CD14-positive monocyte (primary cell): ENCODE results near the gene SMIM35. TPM values are rescaled to one million over a fixed set of nuclear protein-coding genes. Genes with fewer than 3 reads are reported as not detected.

Source experiments
- DNase-seq, 3 donors: peaks; one replicate each; pipeline ENCODE4 v3.0.0-alpha.2; 2011 to 2022
- H2AFZ ChIP-seq: 2 replicates; pipeline ENCODE4 v1.6.0; 2012; ENCODE audit warnings: mild to moderate bottlenecking, low read depth, low read length, inconsistent platforms; ENCODE audit not compliant: insufficient read depth, poor library complexity, severe bottlenecking
- H3K27ac ChIP-seq, 2 donors: 1 replicate in 1 of 2; 2 replicates in 1 of 2; pipeline ENCODE4 v1.5.1; 2012 to 2013; ENCODE audit warnings: low read length in 2 of 2, control low read depth in 1 of 2, inconsistent platforms in 1 of 2, low read depth in 1 of 2, mild to moderate bottlenecking in 1 of 2
- H3K27me3 ChIP-seq, 2 donors: one replicate each; pipeline versions ENCODE4 v1.6.0 to v1.6.1; 2011 to 2013; ENCODE audit warnings: low read length in 2 of 2; ENCODE audit not compliant: control insufficient read depth in 2 of 2, insufficient read depth in 2 of 2
- H3K36me3 ChIP-seq, 2 donors: replicated peaks in 1 of 2; 1 replicate in 1 of 2; 2 replicates in 1 of 2; pipeline versions ENCODE4 v1.5.1 to v1.6.1; 2012 to 2013; ENCODE audit warnings: low read length in 2 of 2, control low read depth in 1 of 2, inconsistent platforms in 1 of 2, mild to moderate bottlenecking in 1 of 2; ENCODE audit not compliant: insufficient read depth in 2 of 2, control insufficient read depth in 1 of 2
- H3K4me1 ChIP-seq, 2 donors: 1 replicate in 1 of 2; 2 replicates in 1 of 2; pipeline versions ENCODE4 v1.5.1 to v1.6.1; 2012 to 2013; ENCODE audit warnings: low read length in 2 of 2, control low read depth in 1 of 2, inconsistent platforms in 1 of 2, mild to moderate bottlenecking in 1 of 2, moderate library complexity in 1 of 2; ENCODE audit not compliant: insufficient read depth in 2 of 2, control insufficient read depth in 1 of 2
- H3K4me2 ChIP-seq: replicated peaks from 2 replicates; pipeline ENCODE3; 2012; ENCODE audit warnings: low read length, moderate library complexity, mild to moderate bottlenecking; ENCODE audit not compliant: poor library complexity, severe bottlenecking; ENCODE audit errors: extremely low read depth
- H3K4me3 ChIP-seq, 3 experiments: fragments of 200-600 bp in 1 of 3; sonication (generic) in 1 of 3; replicated peaks in 1 of 3; 1 replicate in 2 of 3; 2 replicates in 1 of 3; pipeline ENCODE4 v1.5.1; 2011 to 2013; ENCODE audit warnings: low read length in 3 of 3, mild to moderate bottlenecking in 3 of 3, control low read depth in 2 of 3, low read depth in 2 of 3, inconsistent platforms in 1 of 3, moderate library complexity in 1 of 3
- H3K79me2 ChIP-seq: 2 replicates; pipeline ENCODE4 v1.6.0; 2012; ENCODE audit warnings: mild to moderate bottlenecking, control low read depth, inconsistent platforms, low read length, moderate library complexity; ENCODE audit not compliant: insufficient read depth
- H3K9ac ChIP-seq: 2 replicates; pipeline ENCODE4 v1.6.0; 2017; ENCODE audit warnings: low read length, mild to moderate bottlenecking; ENCODE audit not compliant: insufficient read depth, poor library complexity, severe bottlenecking
- H3K9me3 ChIP-seq, 2 donors: replicated peaks in 1 of 2; 1 replicate in 1 of 2; 2 replicates in 1 of 2; pipeline versions ENCODE4 v1.5.1 to v1.6.1; 2012 to 2013; ENCODE audit warnings: low read length in 2 of 2, control low read depth in 1 of 2; ENCODE audit not compliant: control insufficient read depth in 1 of 2, insufficient read depth in 1 of 2
- H4K20me1 ChIP-seq: 2 replicates; pipeline ENCODE4 v1.6.0; 2012; ENCODE audit warnings: mild to moderate bottlenecking, low read length, control low read depth, moderate library complexity; ENCODE audit not compliant: insufficient read depth
- H3K27ac Mint-ChIP-seq, 7 donors: one replicate each; pipeline ENCODE4 v1.8.0; 2020; ENCODE audit warnings: mild to moderate bottlenecking in 7 of 7, mixed read lengths in 7 of 7, moderate library complexity in 6 of 7, inconsistent platforms in 2 of 7
- H3K27me3 Mint-ChIP-seq, 3 donors: one replicate each; pipeline ENCODE4 v1.8.0; 2021 to 2022; ENCODE audit warnings: low read depth in 3 of 3, mild to moderate bottlenecking in 3 of 3, mixed read lengths in 3 of 3, moderate library complexity in 3 of 3, inconsistent platforms in 1 of 3
- H3K36me3 Mint-ChIP-seq, 2 donors: one replicate each; pipeline ENCODE4 v1.8.0; 2020; ENCODE audit warnings: mixed read lengths in 2 of 2, inconsistent platforms in 1 of 2, mild to moderate bottlenecking in 1 of 2
- H3K4me1 Mint-ChIP-seq: one replicate; pipeline ENCODE4 v1.8.0; 2020; ENCODE audit warnings: mild to moderate bottlenecking, mixed read lengths
- H3K4me3 Mint-ChIP-seq, 2 donors: one replicate each; pipeline ENCODE4 v1.8.0; 2020; ENCODE audit warnings: mild to moderate bottlenecking in 2 of 2, mixed read lengths in 2 of 2, moderate library complexity in 1 of 2
- H3K9me3 Mint-ChIP-seq, 7 donors: one replicate each; pipeline ENCODE4 v1.8.0; 2020 to 2022; ENCODE audit warnings: mixed read lengths in 7 of 7, mild to moderate bottlenecking in 6 of 7, moderate library complexity in 6 of 7, inconsistent platforms in 2 of 7
- WGBS: methylation state at CpG from one replicate; pipeline ENCODE4 v1.1.5; 2013; ENCODE audit warnings: missing lambda C conversion rate; ENCODE audit not compliant: insufficient coverage; 5-methylcytosine and 5-hydroxymethylcytosine counted together
- intact Hi-C, 2 donors: fragments of 100-400 bp; cut with micrococcal nuclease; formaldehyde crosslinking; loops; one replicate each; pipeline versions ENCODE4 v1.15.0 to v1.15.1; 2023
- polyA plus RNA-seq, 3 donors: library from polyadenylated mRNA; depleted of rRNA in 1 of 3; unstranded in 2 of 3; stranded (reverse) in 1 of 3; fragments of 300-500 nt in 2 of 3; fragments of >200 nt in 1 of 3; fragmentation: Illumina TruSeq in 2 of 3; gene quantifications; 1 replicate in 2 of 3; 2 replicates in 1 of 3; pipeline ENCODE4 v1.2.3, GENCODE V29; 2012 to 2021
- TF ChIP-seq, protein P1 (sequence below): fragments of 200-600 bp; IDR thresholded peaks from one replicate; pipeline ENCODE4 v1.8.0; 2022; ENCODE audit warnings: antibody characterized with exemption, mild to moderate bottlenecking

SMIM35 gene
- polyA plus RNA-seq, 3 donors, result 0.05 to 0.29 (median 0.11) TPM

DNA sequence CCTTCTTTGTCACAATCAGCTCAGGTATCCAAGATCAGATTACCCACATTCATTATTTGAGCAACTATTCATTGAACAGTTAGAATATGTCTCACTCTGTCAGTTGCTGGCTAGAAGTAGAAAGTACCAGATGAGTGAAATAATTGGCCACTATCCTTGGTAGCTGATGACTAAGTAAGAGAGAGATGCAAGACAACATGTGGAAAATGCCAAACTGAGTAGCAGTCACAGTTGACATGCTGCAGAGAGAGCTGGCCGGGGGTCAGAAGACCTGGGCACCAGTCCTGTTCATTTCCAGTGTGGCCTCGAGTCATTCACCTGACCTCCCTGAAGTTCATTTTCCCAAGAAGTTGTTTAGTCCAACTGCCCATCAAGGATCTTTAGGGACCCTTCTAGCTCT is 22.5 kb upstream of the SMIM35 start:
- H3K36me3 ChIP-seq, result no peaks in the 10 kb centered on the region
- H3K9ac ChIP-seq, result no peak overlapping the region
- no peak overlapping the region for H3K27ac ChIP-seq
- TF ChIP-seq, protein P1, sequence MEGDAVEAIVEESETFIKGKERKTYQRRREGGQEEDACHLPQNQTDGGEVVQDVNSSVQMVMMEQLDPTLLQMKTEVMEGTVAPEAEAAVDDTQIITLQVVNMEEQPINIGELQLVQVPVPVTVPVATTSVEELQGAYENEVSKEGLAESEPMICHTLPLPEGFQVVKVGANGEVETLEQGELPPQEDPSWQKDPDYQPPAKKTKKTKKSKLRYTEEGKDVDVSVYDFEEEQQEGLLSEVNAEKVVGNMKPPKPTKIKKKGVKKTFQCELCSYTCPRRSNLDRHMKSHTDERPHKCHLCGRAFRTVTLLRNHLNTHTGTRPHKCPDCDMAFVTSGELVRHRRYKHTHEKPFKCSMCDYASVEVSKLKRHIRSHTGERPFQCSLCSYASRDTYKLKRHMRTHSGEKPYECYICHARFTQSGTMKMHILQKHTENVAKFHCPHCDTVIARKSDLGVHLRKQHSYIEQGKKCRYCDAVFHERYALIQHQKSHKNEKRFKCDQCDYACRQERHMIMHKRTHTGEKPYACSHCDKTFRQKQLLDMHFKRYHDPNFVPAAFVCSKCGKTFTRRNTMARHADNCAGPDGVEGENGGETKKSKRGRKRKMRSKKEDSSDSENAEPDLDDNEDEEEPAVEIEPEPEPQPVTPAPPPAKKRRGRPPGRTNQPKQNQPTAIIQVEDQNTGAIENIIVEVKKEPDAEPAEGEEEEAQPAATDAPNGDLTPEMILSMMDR, result no peak
- Mint-ChIP-seq H3K4me3 (no peak overlapping the region), H3K27me3 (peaks cover 0 to 5% (median 3%) of the 10 kb centered on the region in 3 donors), H3K27ac (no peak overlapping the region), H3K36me3 (no peaks in the 10 kb centered on the region), H3K9me3 (no peaks in the 10 kb centered on the region), H3K4me1 (peaks cover 5% of the 10 kb centered on the region)
- no peak overlapping the region for H3K4me2 ChIP-seq
- H3K4me1 ChIP-seq, result no peaks in the 10 kb centered on the region
- no peaks in the 10 kb centered on the region for H4K20me1 ChIP-seq
- no peak overlapping the region for H2AFZ ChIP-seq
- no peak overlapping the region for H3K4me3 ChIP-seq
- no peaks in the 10 kb centered on the region for H3K9me3 ChIP-seq
- H3K79me2 ChIP-seq, result no peaks in the 10 kb centered on the region
- H3K27me3 ChIP-seq, result no peaks in the 10 kb centered on the region
- WGBS, result 95% methylated on average over 2 of the region's 2 CpGs
- intact Hi-C loops, result no loop called here
- no peak for DNase-seq

DNA sequence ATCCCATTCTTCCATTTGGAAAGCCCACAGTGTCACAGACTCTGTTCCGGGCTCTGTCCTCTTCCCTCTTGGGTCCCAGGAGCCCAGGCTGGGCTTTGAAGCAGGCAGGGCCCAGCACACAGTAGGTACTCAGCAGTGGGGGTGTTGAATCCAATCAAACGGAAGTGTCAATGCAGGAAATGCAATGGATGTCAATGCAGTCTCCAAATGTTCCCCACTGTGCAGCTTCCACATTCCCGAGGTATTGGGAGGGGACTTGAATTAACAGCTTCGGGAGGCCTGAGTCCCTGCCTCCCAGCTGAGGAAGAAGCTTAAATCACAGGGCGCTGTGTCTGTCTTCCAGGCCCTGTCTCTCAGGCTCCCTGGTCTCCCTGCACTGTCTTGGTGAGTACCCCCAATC is 21.8 kb upstream of the SMIM35 start:
- Histone ChIP-seq H3K9me3 (no peaks in the 10 kb centered on the region), H3K79me2 (no peaks in the 10 kb centered on the region), H3K4me3 (no peak overlapping the region), H3K4me2 (no peak overlapping the region), H4K20me1 (no peaks in the 10 kb centered on the region), H3K4me1 (no peaks in the 10 kb centered on the region), H3K27me3 (no peaks in the 10 kb centered on the region), H3K27ac (no peak overlapping the region), H2AFZ (no peak overlapping the region), H3K9ac (no peak overlapping the region), H3K36me3 (no peaks in the 10 kb centered on the region)
- Mint-ChIP-seq H3K4me1 (peaks cover 5% of the 10 kb centered on the region), H3K27ac (no peak overlapping the region), H3K27me3 (peaks cover 0 to 5% (median 3%) of the 10 kb centered on the region in 3 donors), H3K9me3 (no peaks in the 10 kb centered on the region), H3K4me3 (no peak overlapping the region), H3K36me3 (no peaks in the 10 kb centered on the region)
- WGBS, result 100% methylated on average over 4 of the region's 5 CpGs
- TF ChIP-seq, protein P1, result no peak
- intact Hi-C loops, result no loop called here
- no peak for DNase-seq
